Measurements from ENCODE around the gene MYT1. TPM values are rescaled to one million over a fixed set of nuclear protein-coding genes. Genes with fewer than 3 reads are reported as not detected.

Gene MYT1
- total RNA-seq, 1 donor from 2014 or later, result not detected

DNA sequence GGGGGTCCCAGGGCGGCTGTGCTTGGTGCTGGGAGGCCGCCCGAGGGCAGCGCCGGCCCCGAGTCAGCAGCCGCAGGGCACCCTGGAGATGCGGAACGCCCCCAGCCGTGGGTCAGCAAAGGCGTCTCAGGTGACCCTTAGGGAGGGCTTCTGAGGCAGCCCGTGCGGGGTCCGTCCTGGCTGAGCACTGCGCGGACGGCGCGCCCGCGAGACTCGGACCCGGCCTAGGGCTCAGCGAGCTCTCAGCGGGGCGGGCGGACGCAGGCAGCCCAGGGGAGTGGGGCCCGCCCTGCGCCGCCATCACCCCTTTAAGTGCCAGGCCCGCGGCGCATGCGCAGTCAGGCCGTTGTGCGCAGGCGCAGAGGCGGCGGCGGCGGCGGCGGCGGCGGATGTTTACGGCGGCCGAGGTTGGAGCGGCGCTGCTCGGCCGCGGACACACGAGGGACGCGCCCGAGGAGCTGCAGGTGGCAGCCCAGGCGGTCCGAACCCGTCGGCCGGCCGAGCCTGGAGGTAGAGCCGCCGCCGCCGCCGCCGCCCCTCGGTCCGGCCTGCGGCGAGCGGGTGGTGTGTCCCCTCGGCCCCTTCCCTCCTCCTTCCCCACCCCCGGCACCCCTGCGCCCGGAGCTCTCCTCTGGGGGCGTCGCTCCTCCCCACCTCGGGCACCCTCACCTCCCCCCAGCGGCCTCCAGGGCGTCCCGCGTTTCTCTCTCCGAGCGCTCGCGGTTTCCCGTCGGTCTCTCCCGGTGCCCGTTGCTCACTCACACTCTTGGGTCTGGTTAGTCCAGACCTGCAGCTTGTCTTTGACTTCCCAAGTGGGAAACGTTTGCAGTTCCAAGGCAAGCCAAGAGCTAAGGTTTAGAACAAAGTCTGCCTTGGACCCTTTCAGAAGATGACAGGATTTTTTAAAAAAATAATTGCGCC, 91.4 kb downstream of the MYT1 start, which contains the start of gene PCMTD2:
Gene PCMTD2, plus strand, starts transcription at position 388 of the 921 bp plus-strand sequence. CDS start 4,218 bp downstream, outside the sequence.
- peak; percentile 82 to 84 for DNase-seq (ENCODE audit: extremely low spot score in 2 of 2)
- Histone ChIP-seq H3K4me3 (peak within 1 kb of the TSS; percentile 89 to 95), H3K27ac (peak within 1 kb of the TSS; percentile 90), H3K36me3 (no peaks in the 10 kb centered on the region), H3K9me3 (no peaks in the 10 kb centered on the region), H3K4me1 (peaks cover 37% of the 10 kb centered on the region), H3K27me3 (no peaks in the 10 kb centered on the region)
- intact Hi-C loops (cut with DNase I), result no loop called here
- TF ChIP-seq POLR2AphosphoS5 (IDR thresholded peaks at IDR 0.05; ENCODE audit: insufficient read depth in 1 of 2, low read depth in 1 of 2) (no peak), POLR2A (IDR thresholded peaks at IDR 0.05) (peak in 1 of 2 donors; percentile 39)
- TF ChIP-seq, protein P1, sequence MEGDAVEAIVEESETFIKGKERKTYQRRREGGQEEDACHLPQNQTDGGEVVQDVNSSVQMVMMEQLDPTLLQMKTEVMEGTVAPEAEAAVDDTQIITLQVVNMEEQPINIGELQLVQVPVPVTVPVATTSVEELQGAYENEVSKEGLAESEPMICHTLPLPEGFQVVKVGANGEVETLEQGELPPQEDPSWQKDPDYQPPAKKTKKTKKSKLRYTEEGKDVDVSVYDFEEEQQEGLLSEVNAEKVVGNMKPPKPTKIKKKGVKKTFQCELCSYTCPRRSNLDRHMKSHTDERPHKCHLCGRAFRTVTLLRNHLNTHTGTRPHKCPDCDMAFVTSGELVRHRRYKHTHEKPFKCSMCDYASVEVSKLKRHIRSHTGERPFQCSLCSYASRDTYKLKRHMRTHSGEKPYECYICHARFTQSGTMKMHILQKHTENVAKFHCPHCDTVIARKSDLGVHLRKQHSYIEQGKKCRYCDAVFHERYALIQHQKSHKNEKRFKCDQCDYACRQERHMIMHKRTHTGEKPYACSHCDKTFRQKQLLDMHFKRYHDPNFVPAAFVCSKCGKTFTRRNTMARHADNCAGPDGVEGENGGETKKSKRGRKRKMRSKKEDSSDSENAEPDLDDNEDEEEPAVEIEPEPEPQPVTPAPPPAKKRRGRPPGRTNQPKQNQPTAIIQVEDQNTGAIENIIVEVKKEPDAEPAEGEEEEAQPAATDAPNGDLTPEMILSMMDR (IDR thresholded peaks at IDR 0.05), result peak in 2 of 3 experiments; percentile 4 to 32

GRCh38 chr20:64256282-64256935, 92.2 kb downstream of the MYT1 start:
- Histone ChIP-seq H3K4me3 (peak overlapping the region; percentile 89 to 95), H3K27ac (peak overlapping the region; percentile 90), H3K4me1 (peaks cover 45% of the 10 kb centered on the region), H3K9me3 (no peaks in the 10 kb centered on the region), H3K27me3 (no peaks in the 10 kb centered on the region), H3K36me3 (no peaks in the 10 kb centered on the region)
- intact Hi-C loops (cut with DNase I), result no loop called here
- TF ChIP-seq POLR2AphosphoS5 (IDR thresholded peaks at IDR 0.05; ENCODE audit: insufficient read depth in 1 of 2, low read depth in 1 of 2) (no peak), POLR2A (IDR thresholded peaks at IDR 0.05) (no peak)
- no peak for DNase-seq (ENCODE audit: extremely low spot score in 2 of 2)

DNA sequence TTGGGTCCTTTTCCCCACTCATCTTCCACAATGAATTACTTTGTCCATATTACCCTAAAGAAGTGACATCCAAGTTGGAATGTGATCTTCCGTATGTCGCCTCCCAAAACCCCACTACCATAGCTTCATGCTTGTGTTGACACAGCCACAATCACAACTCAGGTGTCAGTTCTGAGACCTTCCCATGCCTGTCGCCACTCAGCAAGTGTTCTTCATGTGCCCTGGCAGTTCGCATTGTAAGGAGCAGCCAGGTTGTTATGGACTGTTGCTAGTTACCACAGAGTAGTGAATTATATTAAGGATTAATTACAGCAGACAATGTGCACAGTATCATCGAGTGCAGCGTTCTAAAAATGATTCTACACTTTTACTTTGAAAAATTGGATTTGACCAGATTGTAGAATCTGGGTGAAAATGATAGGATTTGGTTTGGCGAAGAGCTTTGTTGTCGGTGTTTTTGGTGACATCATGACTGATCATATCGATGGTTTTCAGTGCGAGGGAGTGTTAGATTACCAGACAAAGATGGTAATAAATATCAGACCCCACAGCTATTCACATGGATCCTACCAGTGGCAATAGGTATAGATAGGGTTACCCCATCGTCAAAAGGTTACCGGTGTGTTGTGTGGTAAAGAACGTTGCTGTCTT, 93.0 kb downstream of the MYT1 start:
- H3K36me3 ChIP-seq, result no peaks in the 10 kb centered on the region
- H3K27ac ChIP-seq, result no peak overlapping the region
- intact Hi-C loops (cut with DNase I), result no loop called here
- TF ChIP-seq POLR2A (IDR thresholded peaks at IDR 0.05) (no peak), POLR2AphosphoS5 (IDR thresholded peaks at IDR 0.05; ENCODE audit: insufficient read depth in 1 of 2, low read depth in 1 of 2) (no peak)
- TF ChIP-seq, protein P1 (IDR thresholded peaks at IDR 0.05), result no peak
- H3K27me3 ChIP-seq, result no peaks in the 10 kb centered on the region
- no peaks in the 10 kb centered on the region for H3K9me3 ChIP-seq
- H3K4me3 ChIP-seq, result peak overlapping the region; percentile 89 to 95
- no peak for DNase-seq (ENCODE audit: extremely low spot score in 2 of 2)
- peaks cover 53% of the 10 kb centered on the region for H3K4me1 ChIP-seq

DNA sequence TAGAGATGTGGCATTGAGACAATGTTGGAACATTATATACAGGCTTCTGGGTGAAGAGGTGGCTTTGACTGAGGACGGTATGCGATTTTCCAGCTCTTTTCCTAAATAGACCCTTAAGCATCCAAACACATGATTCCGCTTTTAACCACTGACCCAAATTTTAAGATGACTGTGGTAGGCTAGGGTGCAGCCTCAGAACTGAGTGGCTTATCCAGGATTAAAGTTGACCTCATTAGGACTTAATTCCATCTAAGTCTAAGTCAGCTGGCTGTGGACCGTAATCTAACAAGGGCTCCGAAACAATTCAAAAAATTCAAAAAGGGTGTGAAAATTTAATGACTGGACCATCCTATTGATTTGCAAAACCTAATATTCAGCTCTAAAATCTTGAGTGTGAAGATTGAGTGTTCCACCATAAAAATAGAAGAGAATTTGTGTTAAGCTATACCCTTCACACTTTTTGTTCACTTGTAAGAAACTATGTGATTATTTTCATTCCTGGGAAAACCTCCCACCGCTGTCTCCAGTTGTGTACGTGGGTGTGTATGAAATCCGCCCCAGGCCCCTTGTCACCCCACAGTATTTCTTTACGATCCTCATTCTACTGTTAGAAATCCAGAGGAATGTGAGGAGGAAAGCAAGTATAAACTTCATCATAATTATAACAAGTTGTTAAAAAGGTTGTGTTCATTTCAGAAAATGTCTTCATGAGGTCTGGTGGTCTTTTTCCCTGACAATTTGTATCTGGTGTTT, 94.0 kb downstream of the MYT1 start:
- Histone ChIP-seq H3K4me3 (no peak overlapping the region), H3K4me1 (peaks cover 59% of the 10 kb centered on the region), H3K36me3 (no peaks in the 10 kb centered on the region), H3K27me3 (no peaks in the 10 kb centered on the region), H3K27ac (no peak overlapping the region), H3K9me3 (no peaks in the 10 kb centered on the region)
- TF ChIP-seq POLR2AphosphoS5 (IDR thresholded peaks at IDR 0.05; ENCODE audit: insufficient read depth in 1 of 2, low read depth in 1 of 2), result no peak
- TF ChIP-seq, protein P1 (IDR thresholded peaks at IDR 0.05), result no peak
- no peak for TF ChIP-seq POLR2A (IDR thresholded peaks at IDR 0.05)
- no peak for DNase-seq (ENCODE audit: extremely low spot score in 2 of 2)
- intact Hi-C loops (cut with DNase I), result no loop called here
